DMS79 treated with DMSO at 0.1 percent for 48 hours (cell line): ENCODE results near the gene ATOH8.
"Not testable (repeated sequence)": the region's sequence is repeated elsewhere in the genome, so short reads cannot be mapped to it uniquely, and the experiment has no call there.

Experiments
- DNase-seq: peaks from one replicate; lab custom pipeline; 2025; lab: John Stamatoyannopoulos, UW

The ATOH8 gene

GRCh38 chr2:85828725-85829124, 74.9 kb downstream of the ATOH8 start:
- no peak for DNase-seq

GRCh38 chr2:85829394-85829793, 75.6 kb downstream of the ATOH8 start:
- DNase-seq: not testable (repeated sequence)

GRCh38 chr2:85830645-85831044, 76.9 kb downstream of the ATOH8 start:
- no peak for DNase-seq

- DNase-seq: no peak
Measured at GRCh38 chr2:85831735-85832134, 77.9 kb downstream of the ATOH8 start.

GRCh38 chr2:85834466-85834865, 80.7 kb downstream of the ATOH8 start:
- no peak for DNase-seq
